ENCODE results near the gene COPG1. TPM values are rescaled to one million over a fixed set of nuclear protein-coding genes. Genes with fewer than 3 reads are reported as not detected.
A peak's percentile ranks its signal among the peaks of the same experiment; 100 is the strongest.

The COPG1 gene
- total RNA-seq: 252 and 312 TPM in 2 replicates

GRCh38 chr3:129249284-129250065 is at the start of gene COPG1:
Gene COPG1 (plus strand): TSS chr3:129249606. CDS start chr3:129249710, 104 bp downstream.

DNA sequence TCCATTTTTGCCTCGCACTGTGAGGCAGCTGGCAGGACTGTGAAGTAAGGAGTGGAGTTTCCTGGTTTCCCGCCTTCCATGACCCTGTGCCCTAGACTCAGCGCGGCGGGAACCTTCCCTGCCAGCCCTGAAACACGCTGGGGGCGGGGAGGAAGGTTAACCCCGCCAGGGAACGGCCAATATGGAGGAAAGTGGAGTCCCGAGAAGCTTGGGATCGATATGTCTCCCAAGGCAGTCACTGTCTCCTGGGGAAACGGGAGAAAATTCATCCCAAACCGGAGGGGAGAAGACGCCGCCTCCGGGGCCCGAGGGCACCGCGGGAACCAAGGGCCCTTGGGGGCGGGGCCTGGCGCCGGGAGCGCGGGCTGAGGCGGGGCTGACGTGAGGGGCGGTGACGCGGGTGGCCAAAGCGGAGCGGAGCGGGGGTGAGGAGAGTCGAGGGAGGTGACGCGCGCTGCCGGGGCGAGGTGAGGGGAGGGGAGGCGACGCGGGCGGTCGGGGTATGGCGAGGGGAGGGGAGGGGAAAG is 29.1 kb downstream of the COPG1 start, which contains the start of gene HMCES:
TSS of gene HMCES (plus strand) at position 432 of the 527 bp plus-strand sequence. CDS start 863 bp downstream, outside the sequence.

Small RNA genes within 50 kb of the gene (small RNA-seq; reads per million reads assigned to genes)
- gene MIR6826 (0.48 reads per million, percentile 29 among the genes with 10 or more reads in this experiment), gene RPS27P12 (not detected)

Other genes with a start within 250 kb of the COPG1 start
- 1.3 and 2.3 TPM in 2 replicates for gene EFCC1, start 248.3 kb upstream of the COPG1 start, total RNA-seq
- gene GP9, start 188.8 kb upstream of the COPG1 start, total RNA-seq: not detected in 2 replicates
- gene RAB43, start 127.8 kb upstream of the COPG1 start, total RNA-seq: 37.2 and 43.1 TPM in 2 replicates
- gene ISY1, start 88.5 kb upstream of the COPG1 start, total RNA-seq: 25.2 and 32.2 TPM in 2 replicates
- gene CNBP, start 65.7 kb upstream of the COPG1 start, total RNA-seq: 220 and 239 TPM in 2 replicates
- gene HMCES, start 29.3 kb downstream of the COPG1 start, total RNA-seq: 20.9 and 24.6 TPM in 2 replicates
- under 0.01 and 0.19 TPM in 2 replicates for gene EFCAB12, start 179.0 kb downstream of the COPG1 start, total RNA-seq
- 24.8 and 27.8 TPM in 2 replicates for gene MBD4, start 190.3 kb downstream of the COPG1 start, total RNA-seq
- gene IFT122, start 190.6 kb downstream of the COPG1 start, total RNA-seq: 22.4 and 25.5 TPM in 2 replicates

Data from vein endothelial cell (primary cell).